Hepatocyte (in vitro differentiated cells): ENCODE data around the gene GRM1.

Experiments used
- EZH2 ChIP-seq: fragments of 200-600 bp; sonication (generic); IDR thresholded peaks from 2 replicates; pipeline ENCODE4 v1.6.1; 2016; ENCODE audit warnings: antibody characterized with exemption, mild to moderate bottlenecking, borderline replicate concordance
- EZH2phosphoT487 ChIP-seq: fragments of 200-600 bp; sonication (generic); IDR thresholded peaks from one replicate; pipeline ENCODE4 v1.6.1; 2018; ENCODE audit warnings: antibody characterized with exemption, mild to moderate bottlenecking, low read depth, moderate library complexity; ENCODE audit not compliant: unreplicated experiment, severe bottlenecking
- TF ChIP-seq, protein P1 (sequence below): fragments of 200-600 bp; sonication (generic); IDR thresholded peaks from 2 replicates; pipeline ENCODE4 v1.5.1; 2016; ENCODE audit warnings: antibody characterized with exemption, mild to moderate bottlenecking; ENCODE audit not compliant: poor library complexity

DNA sequence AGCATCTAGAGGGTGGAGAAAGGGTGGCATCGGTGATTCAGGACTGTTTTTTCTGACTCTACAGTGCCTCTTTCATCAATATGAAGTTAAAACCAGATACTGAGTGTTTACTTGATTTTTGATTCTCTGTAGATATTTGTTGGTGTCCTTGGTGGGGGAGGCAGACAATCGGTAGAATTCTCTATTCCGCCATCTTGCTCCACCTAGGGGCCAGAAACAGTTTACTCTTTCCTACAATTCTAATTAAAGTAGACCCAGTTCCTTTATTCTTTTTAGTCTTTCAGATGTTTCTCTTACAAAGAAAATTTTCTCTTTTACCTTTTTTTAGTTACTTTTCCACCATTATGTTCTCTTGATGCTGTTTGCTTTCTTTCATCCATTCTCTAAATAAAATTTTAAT, 352.6 kb downstream of the GRM1 start:
- TF ChIP-seq, protein P1, sequence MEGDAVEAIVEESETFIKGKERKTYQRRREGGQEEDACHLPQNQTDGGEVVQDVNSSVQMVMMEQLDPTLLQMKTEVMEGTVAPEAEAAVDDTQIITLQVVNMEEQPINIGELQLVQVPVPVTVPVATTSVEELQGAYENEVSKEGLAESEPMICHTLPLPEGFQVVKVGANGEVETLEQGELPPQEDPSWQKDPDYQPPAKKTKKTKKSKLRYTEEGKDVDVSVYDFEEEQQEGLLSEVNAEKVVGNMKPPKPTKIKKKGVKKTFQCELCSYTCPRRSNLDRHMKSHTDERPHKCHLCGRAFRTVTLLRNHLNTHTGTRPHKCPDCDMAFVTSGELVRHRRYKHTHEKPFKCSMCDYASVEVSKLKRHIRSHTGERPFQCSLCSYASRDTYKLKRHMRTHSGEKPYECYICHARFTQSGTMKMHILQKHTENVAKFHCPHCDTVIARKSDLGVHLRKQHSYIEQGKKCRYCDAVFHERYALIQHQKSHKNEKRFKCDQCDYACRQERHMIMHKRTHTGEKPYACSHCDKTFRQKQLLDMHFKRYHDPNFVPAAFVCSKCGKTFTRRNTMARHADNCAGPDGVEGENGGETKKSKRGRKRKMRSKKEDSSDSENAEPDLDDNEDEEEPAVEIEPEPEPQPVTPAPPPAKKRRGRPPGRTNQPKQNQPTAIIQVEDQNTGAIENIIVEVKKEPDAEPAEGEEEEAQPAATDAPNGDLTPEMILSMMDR: peak; percentile 11
- TF ChIP-seq EZH2 (no peak), EZH2phosphoT487 (no peak)
